SK-N-SH treated with all-trans-retinoic acid at 6 μM for 48 hours (cell line): ENCODE measurements around the gene PCIF1.

Experiments
- ATAC-seq: fragments of 200-7000 bp; cut with Tn5 transposase; 3 replicates; pipeline ENCODE4 v1.9.1; 2020; ENCODE audit warnings: mild to moderate bottlenecking, moderate library complexity
- ARNTL ChIP-seq: fragments of 450-650 bp; formaldehyde crosslinking; IDR thresholded peaks from 2 replicates; pipeline ENCODE4 v1.5.0; 2020; ENCODE audit warnings: low read depth, mild to moderate bottlenecking, moderate library complexity, borderline replicate concordance
- CSDC2 ChIP-seq: fragments of 250-450 bp; sonication (Bioruptor Pico); IDR thresholded peaks from 2 replicates; pipeline ENCODE4 v1.5.0; 2020; ENCODE audit warnings: mild to moderate bottlenecking, moderate library complexity
- ESRRG ChIP-seq: fragments of 250-450 bp; sonication (Bioruptor Pico); IDR thresholded peaks from 2 replicates; pipeline ENCODE4 v1.6.1; 2021; ENCODE audit warnings: mild to moderate bottlenecking
- ISL1 ChIP-seq: fragments of 250-450 bp; sonication (Bioruptor Pico); IDR thresholded peaks from 2 replicates; pipeline ENCODE4 v2.1.2; 2022; ENCODE audit warnings: mild to moderate bottlenecking, moderate library complexity
- OSR1 ChIP-seq: fragments of 250-450 bp; sonication (Bioruptor Pico); IDR thresholded peaks from 2 replicates; pipeline ENCODE4 v1.8.0; 2022; ENCODE audit warnings: moderate library complexity, mild to moderate bottlenecking, inconsistent platforms
- PPARA ChIP-seq: fragments of 250-450 bp; sonication (Bioruptor Pico); IDR thresholded peaks from 2 replicates; pipeline ENCODE4 v1.5.0; 2020; ENCODE audit warnings: mild to moderate bottlenecking, borderline replicate concordance
- RARB ChIP-seq: fragments of 250-450 bp; sonication (Bioruptor Pico); IDR thresholded peaks from 2 replicates; pipeline ENCODE4 v1.8.0; 2021; ENCODE audit warnings: mild to moderate bottlenecking, moderate library complexity
- SNAI2 ChIP-seq: fragments of 250-450 bp; sonication (Bioruptor Pico); IDR thresholded peaks from 2 replicates; pipeline ENCODE4 v1.5.0; 2020; ENCODE audit warnings: mild to moderate bottlenecking, moderate library complexity
- TCF4 ChIP-seq: fragments of 250-450 bp; sonication (Bioruptor Pico); IDR thresholded peaks from 2 replicates; pipeline ENCODE4 v1.8.0; 2021; ENCODE audit warnings: mild to moderate bottlenecking, moderate library complexity, borderline replicate concordance
- TOX ChIP-seq: fragments of 250-450 bp; sonication (Bioruptor Pico); IDR thresholded peaks from 2 replicates; pipeline ENCODE4 v1.8.0; 2021; ENCODE audit warnings: mild to moderate bottlenecking, moderate library complexity, borderline replicate concordance
- ZC3H10 ChIP-seq: fragments of 250-450 bp; sonication (Bioruptor Pico); IDR thresholded peaks from 2 replicates; pipeline ENCODE4 v1.5.1; 2021; ENCODE audit warnings: mild to moderate bottlenecking, moderate library complexity
- ZFP3 ChIP-seq: fragments of 250-450 bp; sonication (Bioruptor Pico); IDR thresholded peaks from 2 replicates; pipeline ENCODE4 v1.5.0; 2020; ENCODE audit warnings: mild to moderate bottlenecking, moderate library complexity
- ZFP30 ChIP-seq: fragments of 450-650 bp; formaldehyde crosslinking; IDR thresholded peaks from 2 replicates; pipeline ENCODE4 v1.5.0; 2022; ENCODE audit warnings: mild to moderate bottlenecking, moderate library complexity
- ZNF565 ChIP-seq: fragments of 450-650 bp; formaldehyde crosslinking; conservative IDR thresholded peaks from 2 replicates; pipeline ENCODE4 v1.5.0; 2020; ENCODE audit warnings: low read depth, mild to moderate bottlenecking, moderate library complexity
- ZNF70 ChIP-seq: fragments of 450-650 bp; formaldehyde crosslinking; IDR thresholded peaks from 2 replicates; pipeline ENCODE4 v1.5.0; 2020; ENCODE audit warnings: mild to moderate bottlenecking, moderate library complexity
- ZNF8 ChIP-seq: fragments of 450-650 bp; formaldehyde crosslinking; IDR thresholded peaks from 2 replicates; pipeline ENCODE4 v1.5.0; 2020; ENCODE audit warnings: mild to moderate bottlenecking, moderate library complexity
- TF ChIP-seq, protein P1 (sequence below): fragments of 250-450 bp; sonication (Bioruptor Pico); IDR thresholded peaks from 2 replicates; pipeline ENCODE4 v1.8.0; 2020; ENCODE audit warnings: mild to moderate bottlenecking, moderate library complexity, borderline replicate concordance
- TF ChIP-seq, protein P2 (sequence below): fragments of 250-450 bp; sonication (Bioruptor Pico); IDR thresholded peaks from 2 replicates; pipeline ENCODE4 v1.5.1; 2020; ENCODE audit warnings: low read depth, mild to moderate bottlenecking, moderate library complexity
- TF ChIP-seq, protein P3 (sequence below): fragments of 250-450 bp; sonication (Bioruptor Pico); IDR thresholded peaks from 2 replicates; pipeline ENCODE4 v1.5.0; 2020; ENCODE audit warnings: mild to moderate bottlenecking, moderate library complexity

PCIF1 gene

DNA sequence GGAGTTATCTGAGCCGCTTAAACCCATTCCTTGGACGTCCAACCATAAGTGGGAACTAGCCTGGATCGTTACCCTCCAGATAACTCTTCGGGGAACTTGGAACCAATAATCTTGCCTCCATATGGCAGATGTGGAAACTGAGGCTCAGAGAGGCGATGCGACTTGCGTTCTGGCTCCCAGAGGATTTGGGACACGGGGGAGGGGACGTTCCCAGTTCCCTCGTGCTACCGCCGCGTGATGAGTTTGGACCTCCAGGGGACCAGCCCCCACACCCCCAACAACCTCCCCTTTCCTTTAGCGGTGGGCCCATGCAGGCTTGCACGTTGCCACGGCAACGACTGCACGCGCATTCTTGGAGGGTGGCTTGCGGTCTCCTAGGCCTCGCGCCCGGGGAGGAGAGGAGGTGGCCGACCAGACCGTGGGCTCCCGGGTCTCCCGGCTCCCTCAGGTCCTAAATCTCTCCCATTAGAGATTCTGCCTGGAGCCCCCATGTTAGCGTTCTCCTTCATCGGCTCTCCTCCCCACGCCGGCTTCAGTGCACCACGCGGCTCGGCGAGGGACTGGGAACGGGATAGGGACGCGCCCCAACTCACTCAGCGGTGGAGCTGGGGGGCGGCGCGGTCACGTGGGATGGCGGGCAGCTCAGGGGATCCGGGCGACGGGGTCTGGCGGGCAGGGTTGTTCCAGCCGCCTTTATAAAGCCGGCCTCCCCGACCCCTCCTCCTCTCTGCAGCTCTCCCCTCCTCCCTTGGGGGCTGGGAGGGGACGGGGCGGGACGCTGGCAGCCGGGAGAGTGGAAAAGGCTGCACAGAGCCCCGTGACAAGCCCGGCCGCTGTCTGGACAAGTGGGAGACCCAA lies 22.8 kb upstream of the PCIF1 start, which contains the start of gene PLTP:
TSS of gene PLTP (minus strand) at position 670 of the 858 bp plus-strand sequence. CDS start 703 bp downstream, outside the sequence.
- TF ChIP-seq, protein P1, sequence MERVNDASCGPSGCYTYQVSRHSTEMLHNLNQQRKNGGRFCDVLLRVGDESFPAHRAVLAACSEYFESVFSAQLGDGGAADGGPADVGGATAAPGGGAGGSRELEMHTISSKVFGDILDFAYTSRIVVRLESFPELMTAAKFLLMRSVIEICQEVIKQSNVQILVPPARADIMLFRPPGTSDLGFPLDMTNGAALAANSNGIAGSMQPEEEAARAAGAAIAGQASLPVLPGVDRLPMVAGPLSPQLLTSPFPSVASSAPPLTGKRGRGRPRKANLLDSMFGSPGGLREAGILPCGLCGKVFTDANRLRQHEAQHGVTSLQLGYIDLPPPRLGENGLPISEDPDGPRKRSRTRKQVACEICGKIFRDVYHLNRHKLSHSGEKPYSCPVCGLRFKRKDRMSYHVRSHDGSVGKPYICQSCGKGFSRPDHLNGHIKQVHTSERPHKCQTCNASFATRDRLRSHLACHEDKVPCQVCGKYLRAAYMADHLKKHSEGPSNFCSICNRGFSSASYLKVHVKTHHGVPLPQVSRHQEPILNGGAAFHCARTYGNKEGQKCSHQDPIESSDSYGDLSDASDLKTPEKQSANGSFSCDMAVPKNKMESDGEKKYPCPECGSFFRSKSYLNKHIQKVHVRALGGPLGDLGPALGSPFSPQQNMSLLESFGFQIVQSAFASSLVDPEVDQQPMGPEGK (CRISPR knock-in tag) = peak; percentile 52; the same call in 1 of the 2 replicates
- TF ChIP-seq, protein P2, sequence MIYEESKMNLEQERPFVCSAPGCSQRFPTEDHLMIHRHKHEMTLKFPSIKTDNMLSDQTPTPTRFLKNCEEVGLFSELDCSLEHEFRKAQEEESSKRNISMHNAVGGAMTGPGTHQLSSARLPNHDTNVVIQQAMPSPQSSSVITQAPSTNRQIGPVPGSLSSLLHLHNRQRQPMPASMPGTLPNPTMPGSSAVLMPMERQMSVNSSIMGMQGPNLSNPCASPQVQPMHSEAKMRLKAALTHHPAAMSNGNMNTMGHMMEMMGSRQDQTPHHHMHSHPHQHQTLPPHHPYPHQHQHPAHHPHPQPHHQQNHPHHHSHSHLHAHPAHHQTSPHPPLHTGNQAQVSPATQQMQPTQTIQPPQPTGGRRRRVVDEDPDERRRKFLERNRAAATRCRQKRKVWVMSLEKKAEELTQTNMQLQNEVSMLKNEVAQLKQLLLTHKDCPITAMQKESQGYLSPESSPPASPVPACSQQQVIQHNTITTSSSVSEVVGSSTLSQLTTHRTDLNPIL (CRISPR knock-in tag) = no peak
- TF ChIP-seq SNAI2 (CRISPR knock-in tag) (no peak), RARB (CRISPR knock-in tag) (no peak)
- ATAC-seq = peak; percentile 59

DNA sequence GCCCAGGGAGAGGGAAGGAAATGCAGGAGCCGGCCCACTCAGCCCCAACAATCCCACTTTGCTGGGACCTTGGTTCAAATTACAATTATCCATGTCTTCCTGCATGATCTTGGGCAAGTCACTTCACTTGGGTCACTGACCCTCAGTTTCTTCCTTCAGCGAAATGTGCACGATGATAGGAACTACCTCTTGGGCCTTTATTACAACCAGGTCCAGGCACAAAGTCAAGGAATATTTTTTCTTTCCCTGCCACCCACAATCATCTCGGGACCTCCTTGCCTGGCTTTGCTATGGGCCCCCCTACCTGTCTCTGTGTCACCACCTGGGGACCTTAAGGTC lies 22.2 kb upstream of the PCIF1 start:
- TF ChIP-seq ZNF8 (CRISPR knock-in tag) = no peak
- TF ChIP-seq, all 23 proteins: peak for 0
- ATAC-seq = no peak

DNA sequence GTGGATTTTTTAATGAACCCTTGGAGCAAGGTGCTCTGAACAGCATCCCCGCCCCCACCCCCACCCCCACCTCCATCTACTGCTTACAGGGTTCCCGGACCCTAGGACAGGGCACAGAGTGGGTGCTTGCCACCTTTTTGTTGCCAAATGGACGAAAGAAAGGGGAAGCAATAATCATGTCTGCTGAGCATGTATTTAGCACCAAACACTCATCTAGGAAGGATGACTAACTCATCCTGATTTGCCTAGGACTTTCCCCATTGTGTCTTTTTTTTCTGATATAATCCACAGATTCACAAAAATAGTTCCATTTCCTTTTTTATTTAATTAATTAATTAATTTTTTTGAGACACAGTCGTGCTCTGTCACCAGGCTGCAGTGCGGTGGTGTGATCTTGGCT lies 21.4 kb upstream of the PCIF1 start:
- no peak for ATAC-seq
- TF ChIP-seq OSR1 = no peak
- TF ChIP-seq ZFP30 (CRISPR knock-in tag) = no peak
- no peak for TF ChIP-seq ZNF565 (CRISPR knock-in tag)
- TF ChIP-seq, all 23 proteins: peak for 0

DNA sequence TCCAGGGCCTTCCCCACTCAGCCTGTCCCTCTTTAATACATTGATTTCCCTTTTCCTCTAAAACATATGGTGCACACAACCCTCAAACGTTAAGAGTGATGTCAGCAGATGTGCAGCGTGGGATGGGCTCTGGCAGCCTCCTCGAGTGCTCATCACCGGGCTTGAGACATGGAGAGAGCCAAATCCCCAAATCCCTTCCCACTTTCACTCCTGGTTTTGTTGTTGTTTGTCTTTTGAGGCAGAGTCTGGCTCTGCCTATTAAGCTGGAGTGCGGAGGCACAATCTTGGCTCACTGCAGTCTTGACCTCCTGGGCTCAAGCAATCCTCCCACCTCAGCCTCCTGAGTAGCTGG lies 16.7 kb upstream of the PCIF1 start:
- ATAC-seq = no peak
- no peak for TF ChIP-seq PPARA (CRISPR knock-in tag)
- TF ChIP-seq ZC3H10 (CRISPR knock-in tag) = no peak
- TF ChIP-seq ESRRG (CRISPR knock-in tag) = no peak
- TF ChIP-seq ISL1 (CRISPR knock-in tag) = no peak
- no peak for TF ChIP-seq CSDC2 (CRISPR knock-in tag)
- TF ChIP-seq ZNF565 (CRISPR knock-in tag) = no peak
- no peak for TF ChIP-seq ZNF70 (CRISPR knock-in tag)
- TF ChIP-seq, protein P3, sequence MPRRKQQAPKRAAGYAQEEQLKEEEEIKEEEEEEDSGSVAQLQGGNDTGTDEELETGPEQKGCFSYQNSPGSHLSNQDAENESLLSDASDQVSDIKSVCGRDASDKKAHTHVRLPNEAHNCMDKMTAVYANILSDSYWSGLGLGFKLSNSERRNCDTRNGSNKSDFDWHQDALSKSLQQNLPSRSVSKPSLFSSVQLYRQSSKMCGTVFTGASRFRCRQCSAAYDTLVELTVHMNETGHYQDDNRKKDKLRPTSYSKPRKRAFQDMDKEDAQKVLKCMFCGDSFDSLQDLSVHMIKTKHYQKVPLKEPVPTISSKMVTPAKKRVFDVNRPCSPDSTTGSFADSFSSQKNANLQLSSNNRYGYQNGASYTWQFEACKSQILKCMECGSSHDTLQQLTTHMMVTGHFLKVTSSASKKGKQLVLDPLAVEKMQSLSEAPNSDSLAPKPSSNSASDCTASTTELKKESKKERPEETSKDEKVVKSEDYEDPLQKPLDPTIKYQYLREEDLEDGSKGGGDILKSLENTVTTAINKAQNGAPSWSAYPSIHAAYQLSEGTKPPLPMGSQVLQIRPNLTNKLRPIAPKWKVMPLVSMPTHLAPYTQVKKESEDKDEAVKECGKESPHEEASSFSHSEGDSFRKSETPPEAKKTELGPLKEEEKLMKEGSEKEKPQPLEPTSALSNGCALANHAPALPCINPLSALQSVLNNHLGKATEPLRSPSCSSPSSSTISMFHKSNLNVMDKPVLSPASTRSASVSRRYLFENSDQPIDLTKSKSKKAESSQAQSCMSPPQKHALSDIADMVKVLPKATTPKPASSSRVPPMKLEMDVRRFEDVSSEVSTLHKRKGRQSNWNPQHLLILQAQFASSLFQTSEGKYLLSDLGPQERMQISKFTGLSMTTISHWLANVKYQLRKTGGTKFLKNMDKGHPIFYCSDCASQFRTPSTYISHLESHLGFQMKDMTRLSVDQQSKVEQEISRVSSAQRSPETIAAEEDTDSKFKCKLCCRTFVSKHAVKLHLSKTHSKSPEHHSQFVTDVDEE (CRISPR knock-in tag) = no peak

DNA sequence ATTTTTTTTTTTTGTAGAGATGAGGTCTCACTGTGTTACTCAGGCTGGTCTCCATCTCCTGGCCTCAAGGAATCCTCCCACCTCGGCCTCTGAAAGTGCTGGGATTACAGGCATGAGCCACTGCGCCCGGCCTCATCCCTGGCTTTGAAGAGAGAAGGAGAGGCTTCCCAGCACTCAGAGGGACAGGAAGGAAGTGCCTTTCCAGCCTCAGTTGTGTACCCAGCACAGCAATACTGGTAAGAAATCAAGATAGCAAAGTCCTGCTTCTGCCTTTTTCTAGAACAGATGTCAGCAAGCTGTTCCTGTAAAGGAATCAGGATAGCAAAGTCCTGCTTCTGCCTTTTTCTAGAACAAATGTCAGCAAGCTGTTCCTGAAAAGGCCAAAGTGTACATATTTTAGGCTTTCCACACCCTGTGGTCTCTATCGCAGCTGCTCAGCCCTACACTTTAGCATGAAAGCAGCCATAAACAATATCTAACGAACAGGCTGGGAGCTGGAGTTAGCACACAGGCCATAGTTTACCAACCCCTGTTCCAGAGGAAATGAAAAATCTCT lies 16.2 kb upstream of the PCIF1 start:
- no peak for TF ChIP-seq ZC3H10 (CRISPR knock-in tag)
- no peak for TF ChIP-seq OSR1
- TF ChIP-seq TOX (CRISPR knock-in tag) = no peak
- no peak for TF ChIP-seq ZFP3 (CRISPR knock-in tag)
- TF ChIP-seq RARB (CRISPR knock-in tag) = no peak
- TF ChIP-seq ZNF70 (CRISPR knock-in tag) = no peak
- TF ChIP-seq TCF4 (CRISPR knock-in tag) = no peak
- no peak for TF ChIP-seq ARNTL
- TF ChIP-seq, protein P2 (CRISPR knock-in tag) = no peak
- ATAC-seq = no peak
